Testis (tissue), 2 donors: ENCODE results near the gene OSBPL8.

ENCODE experiments used
- POLR2A ChIP-seq: fragments of 450-650 bp; IDR thresholded peaks from one replicate; pipeline ENCODE4 v1.6.1; 2017; ENCODE audit warnings: antibody characterized with exemption, mild to moderate bottlenecking, moderate library complexity
- TF ChIP-seq, protein P1 (sequence below), 3 experiments: fragments of 450-650 bp in 2 of 3; fragments of 200-600 bp in 1 of 3; sonication (generic) in 1 of 3; IDR thresholded peaks; one replicate each; pipeline ENCODE4 v1.5.1; 2016 to 2019; ENCODE audit warnings: antibody characterized with exemption in 3 of 3, mild to moderate bottlenecking in 2 of 3, moderate library complexity in 1 of 3

DNA sequence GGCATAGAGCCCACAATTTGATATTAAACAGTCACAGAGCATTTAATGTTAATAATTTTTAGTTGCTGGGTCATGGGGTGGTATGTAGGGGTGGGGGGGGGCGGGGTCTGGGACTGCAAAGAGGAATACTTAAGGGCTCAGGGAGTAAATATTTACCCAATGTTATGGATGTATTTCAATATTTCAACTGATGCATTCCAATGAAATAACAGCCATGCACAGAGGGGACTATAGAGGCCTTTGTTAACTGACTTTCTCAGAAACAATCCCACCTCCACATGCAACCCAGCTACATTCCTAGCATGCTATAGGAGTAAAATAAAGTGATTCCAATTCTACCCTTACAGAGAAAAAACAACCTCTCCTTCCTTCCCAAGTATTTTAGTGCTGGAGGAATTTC is 203.5 kb downstream of the OSBPL8 start:
- TF ChIP-seq, protein P1, sequence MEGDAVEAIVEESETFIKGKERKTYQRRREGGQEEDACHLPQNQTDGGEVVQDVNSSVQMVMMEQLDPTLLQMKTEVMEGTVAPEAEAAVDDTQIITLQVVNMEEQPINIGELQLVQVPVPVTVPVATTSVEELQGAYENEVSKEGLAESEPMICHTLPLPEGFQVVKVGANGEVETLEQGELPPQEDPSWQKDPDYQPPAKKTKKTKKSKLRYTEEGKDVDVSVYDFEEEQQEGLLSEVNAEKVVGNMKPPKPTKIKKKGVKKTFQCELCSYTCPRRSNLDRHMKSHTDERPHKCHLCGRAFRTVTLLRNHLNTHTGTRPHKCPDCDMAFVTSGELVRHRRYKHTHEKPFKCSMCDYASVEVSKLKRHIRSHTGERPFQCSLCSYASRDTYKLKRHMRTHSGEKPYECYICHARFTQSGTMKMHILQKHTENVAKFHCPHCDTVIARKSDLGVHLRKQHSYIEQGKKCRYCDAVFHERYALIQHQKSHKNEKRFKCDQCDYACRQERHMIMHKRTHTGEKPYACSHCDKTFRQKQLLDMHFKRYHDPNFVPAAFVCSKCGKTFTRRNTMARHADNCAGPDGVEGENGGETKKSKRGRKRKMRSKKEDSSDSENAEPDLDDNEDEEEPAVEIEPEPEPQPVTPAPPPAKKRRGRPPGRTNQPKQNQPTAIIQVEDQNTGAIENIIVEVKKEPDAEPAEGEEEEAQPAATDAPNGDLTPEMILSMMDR (IDR thresholded peaks at IDR 0.05): no peak
- no peak for TF ChIP-seq POLR2A
